Glomerular visceral epithelial cell (primary cell): ENCODE results near the gene PCAT7.
"Not testable (repeated sequence)": the region's sequence is repeated elsewhere in the genome, so short reads cannot be mapped to it uniquely, and the experiment has no call there.

Experiments
- DNase-seq: peaks from one replicate; pipeline ENCODE4 v3.0.0-alpha.2; 2016; ENCODE audit errors: extremely low spot score

Gene PCAT7

DNA sequence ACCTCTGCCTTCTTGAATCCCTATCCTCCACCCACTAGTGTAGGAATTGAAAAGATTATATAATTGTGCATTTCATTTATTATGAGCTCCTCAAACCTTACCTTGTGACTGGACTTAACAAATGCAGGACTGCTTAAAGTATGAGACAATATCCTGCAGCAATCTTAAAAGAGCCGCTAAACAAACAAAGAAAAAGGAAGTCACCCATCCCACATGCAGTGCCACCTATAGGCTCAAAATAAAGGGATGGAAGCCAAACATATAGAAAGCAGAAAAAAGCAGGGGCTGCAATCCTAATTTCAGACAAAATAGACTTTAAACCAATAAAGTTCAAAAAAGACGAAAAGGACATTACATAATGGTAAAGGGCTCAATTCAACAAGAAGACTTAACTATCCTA, 8.7 kb downstream of the PCAT7 start:
- DNase-seq: no peak

DNA sequence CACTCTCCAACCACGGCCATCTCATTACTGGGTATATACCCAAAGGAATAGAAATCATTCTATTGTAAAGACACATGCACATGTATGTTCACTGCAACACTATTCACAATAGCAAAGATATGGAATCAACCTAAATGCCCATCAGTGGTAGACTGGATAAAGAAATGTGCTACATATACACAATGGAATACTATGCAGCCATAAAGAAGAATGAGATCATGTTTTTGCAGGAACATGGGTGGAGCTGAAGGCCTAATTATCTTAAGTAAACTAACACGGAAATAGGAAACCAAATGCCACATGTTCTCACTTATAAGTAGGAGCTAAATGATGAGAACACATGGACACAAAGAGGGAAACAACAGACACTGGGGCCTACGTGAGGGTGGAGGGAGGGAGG, 9.4 kb downstream of the PCAT7 start:
- DNase-seq: not testable (repeated sequence)

DNA sequence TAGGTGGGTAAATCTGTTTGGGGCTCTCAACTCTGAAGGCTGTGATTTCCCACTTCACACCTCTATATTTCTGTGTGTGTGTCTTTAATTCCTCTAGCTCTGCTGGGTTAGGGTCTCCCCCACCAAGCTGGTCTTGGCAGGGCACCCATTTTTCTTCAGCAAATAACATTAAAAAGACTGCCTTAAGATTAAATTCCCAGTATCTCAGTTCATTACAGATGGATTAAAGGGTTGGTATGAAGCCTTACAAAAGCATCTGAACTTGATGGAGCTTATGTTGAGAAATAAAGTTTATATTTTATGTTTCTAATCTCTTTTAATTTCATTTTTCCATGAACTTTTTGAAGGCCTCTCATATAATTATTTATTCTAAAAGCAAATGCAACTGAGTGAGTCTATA, 11.7 kb downstream of the PCAT7 start:
- DNase-seq: no peak

DNA sequence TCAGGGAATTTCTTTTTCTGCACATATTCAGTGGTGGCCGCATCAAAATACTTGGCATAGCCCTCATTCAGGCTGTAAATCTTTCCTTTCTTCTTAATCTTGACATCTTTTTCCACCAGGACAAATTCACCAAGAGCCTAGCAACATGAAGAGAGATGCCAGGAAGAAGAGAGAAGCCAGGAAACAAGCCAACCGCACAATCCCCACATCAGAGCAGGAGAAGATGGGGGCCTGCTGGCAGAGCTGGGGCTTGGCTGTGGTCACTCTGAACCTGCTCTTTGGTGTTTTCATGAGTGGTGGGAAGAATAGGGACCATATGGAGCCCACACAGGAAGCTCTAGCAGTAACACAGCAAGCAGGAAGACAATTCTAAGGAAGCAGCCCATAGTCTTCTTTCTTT, 12.4 kb downstream of the PCAT7 start:
- no peak for DNase-seq

DNA sequence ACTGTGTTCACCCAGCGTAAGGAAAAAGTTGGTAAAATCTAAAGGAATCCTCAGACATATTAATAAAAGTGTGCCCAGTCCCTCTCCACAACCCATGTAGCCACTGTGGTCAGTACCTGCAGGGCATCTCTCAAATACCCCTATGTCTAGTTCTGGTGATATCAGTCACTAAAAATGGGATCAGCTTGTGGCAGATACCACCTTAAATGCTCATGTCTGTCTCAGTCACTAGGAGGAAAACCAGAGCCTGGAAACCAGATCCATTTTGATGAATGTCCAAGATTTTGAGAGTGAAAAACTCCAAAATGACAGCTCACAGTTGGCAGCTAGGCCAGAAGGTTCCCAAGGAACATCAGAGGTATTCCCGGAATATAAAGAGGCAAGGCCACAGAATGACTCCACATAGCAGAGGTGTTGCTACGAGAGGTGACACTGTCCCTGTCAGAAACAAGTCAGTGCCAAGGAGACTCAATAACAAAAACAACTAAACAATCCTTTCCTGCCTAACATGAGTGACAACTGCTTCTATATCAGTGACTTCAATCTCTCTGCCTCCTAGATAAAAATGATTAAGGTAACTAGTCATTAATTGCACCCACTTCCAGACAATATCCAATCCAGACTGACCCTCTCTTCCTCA, 13.5 kb downstream of the PCAT7 start:
- no peak for DNase-seq

DNA sequence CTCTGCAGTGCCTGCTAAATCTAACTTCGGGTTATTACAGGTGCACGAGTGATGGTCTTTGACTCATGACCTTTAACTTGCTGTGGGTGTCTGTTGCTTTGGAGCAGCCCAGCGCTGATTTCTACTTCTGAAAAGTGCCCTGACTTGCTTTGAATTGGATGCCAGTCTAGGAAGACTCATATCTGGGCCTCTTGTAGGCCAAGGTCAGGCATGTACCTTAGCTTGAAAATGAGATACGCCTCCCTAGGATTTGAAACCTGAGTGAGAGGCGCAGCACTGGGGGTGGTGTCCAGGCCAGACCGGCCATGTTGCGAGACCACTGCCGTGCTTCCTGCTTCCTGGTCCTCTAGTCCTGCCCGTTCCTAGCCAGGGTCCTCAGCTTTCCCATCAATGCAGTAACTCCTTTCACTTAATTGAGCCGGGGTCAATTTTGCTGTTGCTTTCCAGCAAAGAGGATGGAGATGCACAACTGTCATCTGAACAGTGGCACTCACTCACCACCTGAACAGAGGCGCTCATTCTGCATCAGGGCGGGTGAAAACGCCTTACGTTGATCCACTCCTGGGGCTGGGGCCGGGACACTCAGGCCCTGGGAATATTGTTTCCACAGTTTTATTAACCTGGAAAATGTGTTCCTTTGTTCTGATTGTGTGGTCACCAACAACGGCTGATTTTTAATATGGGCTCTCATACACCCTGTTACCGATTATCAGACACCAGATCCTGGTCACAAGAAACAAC, 14.3 kb downstream of the PCAT7 start:
- no peak for DNase-seq

DNA sequence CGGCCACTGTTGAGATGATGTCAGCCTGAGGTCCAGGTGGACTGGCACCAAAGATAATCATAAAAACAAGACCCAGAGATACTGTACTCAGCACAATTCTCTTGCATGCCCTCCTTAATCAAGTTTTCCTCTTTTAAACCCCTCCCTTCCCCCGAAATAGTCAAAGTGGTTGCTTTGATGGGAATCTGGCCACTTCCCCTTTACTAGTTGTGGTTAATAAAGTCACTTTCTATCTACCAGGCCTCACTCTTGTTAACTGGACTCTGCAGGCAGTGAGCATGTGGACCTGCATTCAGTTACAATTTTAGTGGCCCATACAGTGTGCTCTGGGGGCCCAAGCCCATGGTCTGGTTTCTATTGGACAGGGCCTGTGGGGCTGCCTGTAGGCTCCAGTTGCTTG, 21.2 kb downstream of the PCAT7 start:
- no peak for DNase-seq

DNA sequence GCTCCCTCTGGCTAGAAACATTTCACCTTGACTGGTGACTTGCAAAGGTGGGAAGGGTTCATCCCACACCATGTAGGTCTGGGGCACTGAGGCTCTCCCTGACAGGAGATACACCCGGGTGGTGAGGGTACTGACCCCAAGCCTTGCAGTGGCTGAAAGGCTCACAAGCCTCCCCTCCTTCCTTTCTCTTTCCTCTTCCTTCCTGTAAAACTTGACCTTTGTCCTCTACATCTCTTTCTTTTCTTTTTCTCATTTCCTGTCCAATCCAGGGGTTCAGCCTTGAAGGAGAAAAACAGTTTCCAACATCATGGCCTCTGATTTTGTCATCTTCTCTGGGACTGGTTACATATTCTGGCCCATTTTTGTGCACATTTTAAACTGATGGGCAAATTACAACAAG, 22.2 kb downstream of the PCAT7 start:
- DNase-seq: no peak

DNA sequence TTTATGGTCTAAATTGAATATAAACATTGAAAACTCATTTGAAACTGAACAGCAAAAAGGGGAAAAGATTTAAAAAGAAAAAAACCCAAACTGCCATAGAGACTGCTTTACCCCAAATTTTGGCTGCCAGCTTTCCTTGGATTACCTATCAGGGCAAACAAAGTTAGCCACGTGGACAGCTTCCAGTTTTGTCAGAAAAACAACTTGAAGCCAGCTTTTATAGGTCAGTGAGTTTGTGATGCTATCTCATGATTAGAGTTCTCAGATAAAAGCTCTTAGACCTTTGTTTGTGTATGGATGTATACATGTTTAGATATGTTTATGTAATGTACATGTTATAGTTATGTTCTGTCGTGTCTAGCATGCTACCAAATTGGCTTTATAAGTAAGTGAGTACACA, 22.7 kb downstream of the PCAT7 start:
- no peak for DNase-seq

DNA sequence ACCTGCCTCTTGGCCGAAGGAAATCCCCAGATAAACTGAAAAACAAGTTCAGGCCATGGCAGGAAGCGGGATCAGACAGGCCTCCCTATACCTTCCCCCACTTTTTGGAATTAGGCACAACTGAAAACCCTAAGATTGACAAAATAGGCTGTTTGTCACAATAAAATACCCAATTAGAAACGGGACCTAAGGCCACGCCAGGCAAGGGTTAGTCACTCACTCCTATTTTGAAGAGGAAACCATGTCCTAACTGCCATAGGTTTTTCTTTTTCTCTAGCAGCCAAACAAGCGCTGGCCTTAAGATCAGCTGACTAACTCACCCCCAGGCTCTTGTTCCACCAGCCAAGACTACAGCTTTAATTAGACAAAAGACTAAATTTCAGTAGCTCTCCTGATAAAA, 26.8 kb downstream of the PCAT7 start:
- no peak for DNase-seq

DNA sequence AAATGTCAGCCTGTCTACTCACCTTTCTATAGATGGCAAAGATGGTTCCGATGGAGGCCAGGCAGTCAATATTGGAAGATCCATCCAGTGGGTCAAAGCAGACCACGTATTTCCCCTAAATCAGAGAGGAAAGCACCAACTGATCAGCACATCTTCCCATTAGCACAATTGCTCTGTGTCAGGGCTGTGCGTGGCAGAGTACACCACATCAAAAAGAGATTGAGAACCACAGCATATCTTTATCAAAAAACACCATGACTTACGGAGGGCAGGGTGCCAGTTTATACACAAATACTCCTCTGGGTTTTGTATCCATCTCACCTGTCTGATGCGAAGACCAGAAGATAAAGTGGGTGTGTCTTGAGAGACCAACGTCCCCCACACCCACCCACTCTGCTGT, 29.7 kb downstream of the PCAT7 start:
- no peak for DNase-seq

DNA sequence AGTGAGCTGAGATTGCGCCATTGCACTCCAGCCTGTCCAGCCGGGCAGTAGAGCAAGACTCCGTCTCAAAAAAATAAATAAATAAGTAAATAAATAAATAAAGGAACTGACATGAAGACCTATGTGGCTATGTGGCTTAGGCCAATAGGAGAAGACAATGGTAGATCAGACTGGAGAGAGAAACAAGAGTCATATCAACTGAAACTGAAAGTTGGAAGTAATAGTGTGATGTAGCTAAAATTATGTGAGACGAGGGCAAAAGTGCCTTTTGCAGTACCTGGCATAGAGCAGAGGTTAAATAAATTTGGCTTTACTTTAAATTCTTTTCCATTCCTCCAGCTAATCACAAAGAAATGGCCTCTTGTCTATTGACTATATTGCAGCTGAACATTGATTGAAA, 31.4 kb downstream of the PCAT7 start:
- DNase-seq: peak; percentile 4

DNA sequence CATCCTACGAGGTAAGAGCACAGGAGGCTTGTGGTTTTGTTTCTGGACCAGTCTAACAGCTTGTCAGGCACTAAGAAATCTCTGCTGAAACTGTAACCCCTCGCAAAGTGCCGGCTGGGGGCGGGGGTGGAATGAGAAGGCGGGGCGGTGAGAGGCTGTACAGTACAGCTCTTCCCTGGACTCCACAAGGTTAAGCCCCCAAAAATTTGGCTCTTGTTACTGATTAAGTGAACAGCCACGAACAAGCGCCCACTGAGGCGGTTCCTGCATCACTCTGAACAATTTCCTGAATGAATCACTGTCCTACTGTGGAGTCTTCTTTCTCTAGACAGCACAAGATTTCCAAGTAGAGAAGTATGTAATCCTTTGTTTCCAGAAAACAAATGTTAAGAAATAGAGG, 31.9 kb downstream of the PCAT7 start:
- DNase-seq: peak; percentile 39

DNA sequence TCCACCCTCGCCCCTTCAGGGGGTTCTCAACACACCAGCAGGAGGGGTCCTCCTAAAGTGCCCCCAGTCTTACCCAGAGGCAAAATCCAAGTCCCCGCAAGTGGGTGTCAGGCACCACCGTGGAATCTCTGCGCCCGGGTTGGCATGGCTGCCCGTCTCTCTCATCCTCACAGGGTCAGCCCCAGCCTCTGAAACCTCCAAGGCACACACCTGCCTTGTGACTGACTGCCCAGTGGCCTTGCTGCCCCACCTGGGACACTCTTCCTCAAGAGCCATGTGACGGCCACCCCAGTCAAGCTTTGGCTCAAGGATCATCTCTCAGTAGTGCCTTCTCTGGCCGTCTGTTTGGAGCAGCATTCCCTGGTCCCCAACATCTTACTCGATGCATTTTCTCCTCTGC, 33.8 kb downstream of the PCAT7 start:
- DNase-seq: no peak

DNA sequence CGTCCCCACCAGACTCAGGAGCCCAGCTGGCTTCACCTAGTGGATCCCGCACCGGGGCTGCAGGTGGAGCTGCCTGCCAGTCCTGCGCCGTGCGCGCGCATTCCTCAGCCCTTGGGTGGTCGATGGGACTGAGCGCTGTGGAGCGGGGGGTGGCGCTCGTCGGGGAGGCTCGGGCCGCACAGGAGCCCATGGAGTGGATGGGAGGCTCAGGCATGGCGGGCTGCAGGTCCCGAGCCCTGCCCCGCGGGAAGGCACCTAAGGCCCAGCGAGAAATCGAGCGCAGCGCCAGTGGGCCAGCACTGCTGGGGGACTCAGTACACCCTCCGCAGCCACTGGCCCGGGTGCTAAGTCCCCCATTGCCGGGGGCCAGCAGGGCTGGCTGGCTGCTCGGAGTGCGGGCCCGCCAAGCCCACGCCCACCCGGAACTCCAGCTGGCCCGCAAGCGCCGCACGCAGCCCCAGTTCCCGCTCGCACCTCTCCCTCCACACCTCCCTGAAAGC, 36.2 kb downstream of the PCAT7 start:
- DNase-seq: not testable (repeated sequence)

DNA sequence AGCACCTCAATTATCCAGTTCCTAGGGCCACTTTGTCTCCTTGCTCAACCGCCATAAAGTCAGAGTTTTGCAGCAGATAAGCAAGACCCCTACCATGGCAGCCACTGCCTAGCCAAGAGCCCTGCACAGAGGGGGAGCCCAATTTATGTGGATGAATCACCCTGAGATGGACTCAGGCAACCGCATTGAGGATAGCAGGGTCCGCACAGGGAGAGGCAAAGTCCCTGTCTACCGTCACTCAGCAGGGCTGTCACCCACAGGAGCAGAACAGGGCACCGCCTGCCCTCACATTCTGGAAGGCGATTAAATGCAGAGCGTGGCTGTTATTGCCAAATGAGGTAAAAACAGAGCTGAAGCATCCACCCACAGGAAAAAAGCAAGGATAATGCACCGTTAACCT, 37.0 kb downstream of the PCAT7 start:
- no peak for DNase-seq

DNA sequence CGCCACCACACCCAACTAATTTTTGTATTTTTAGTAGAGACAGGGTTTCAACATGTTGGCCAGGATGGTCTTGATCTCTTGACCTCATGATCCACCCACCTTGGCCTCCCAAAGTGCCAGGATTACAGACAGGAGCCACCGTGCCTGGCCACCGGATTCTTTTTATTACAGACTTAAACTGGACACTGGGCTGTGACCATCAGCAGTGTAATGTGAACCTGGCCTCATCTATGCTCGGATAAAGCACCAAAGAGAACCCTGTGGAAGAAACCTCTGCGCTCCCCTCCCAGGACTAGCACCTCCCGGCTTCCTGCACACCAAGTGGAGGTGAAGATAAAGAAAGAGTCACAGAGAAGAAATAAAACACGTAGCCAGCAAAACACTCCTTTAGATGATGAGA, 37.8 kb downstream of the PCAT7 start:
- DNase-seq: not testable (repeated sequence)

DNA sequence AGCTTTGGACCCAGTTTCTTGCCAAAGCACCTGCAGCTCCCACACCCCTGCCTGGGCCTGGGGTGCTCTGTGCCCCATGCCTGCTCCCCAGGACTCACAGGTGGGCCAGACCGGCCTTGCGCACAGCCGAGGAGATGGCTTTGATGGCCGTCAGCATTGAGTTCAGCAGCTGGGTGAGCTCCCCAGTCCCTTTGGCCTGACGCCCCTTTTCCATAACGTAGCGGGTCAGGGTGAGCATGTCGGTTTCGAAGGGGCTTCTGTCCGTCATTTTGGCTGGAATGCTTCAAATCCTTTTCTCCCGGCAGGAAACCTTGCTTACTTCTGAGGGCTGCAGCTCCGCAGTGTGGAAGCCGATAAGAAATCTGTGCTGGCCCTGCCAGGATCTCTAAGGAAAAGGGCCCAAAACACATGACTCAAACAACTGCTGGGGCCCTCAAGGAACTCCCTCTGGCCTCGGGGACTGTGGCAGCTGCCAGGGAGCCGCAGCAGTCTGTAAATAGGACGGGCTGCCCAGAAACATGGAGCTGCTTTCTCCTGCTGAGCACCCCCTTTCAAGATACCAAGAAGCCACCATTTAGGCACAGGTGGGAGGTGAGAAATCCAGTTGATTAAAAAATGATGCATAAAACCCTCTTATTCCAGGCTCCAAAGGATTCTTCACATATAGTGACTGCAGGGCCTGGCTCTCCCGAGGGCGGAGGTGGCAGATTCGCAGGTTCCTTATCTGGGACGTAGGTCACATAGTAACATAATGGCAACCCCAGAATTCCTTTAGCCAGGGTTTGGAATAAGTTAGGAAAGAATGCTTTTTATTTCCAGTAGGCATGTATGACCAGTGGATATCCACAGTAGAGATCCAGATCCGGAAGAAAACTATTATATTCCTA, 38.8 kb downstream of the PCAT7 start, which contains the start of gene FBP2:
FBP2 (minus strand) TSS at position 366 of the 887 bp plus-strand sequence; CDS start at position 268, 98 bp downstream.
- no peak for DNase-seq

DNA sequence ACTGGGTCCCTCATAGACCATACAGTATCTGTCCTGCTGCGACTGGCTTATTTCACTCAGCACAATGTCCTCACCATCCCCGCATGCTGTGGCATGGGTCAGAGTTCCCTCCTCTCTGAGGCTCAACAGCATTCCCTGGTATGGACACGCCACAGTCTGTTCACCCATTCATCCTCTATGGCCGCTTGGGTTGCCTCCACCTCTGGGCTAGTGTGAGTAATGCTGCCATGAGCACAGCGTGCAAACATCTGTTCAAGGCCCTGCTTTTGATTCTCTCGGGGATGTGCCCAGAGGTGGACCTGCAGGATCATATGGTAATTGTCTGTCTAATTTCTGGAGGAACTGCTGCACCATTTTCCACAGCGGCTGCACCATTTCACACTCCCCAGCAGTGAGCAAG, 44.2 kb downstream of the PCAT7 start:
- no peak for DNase-seq

DNA sequence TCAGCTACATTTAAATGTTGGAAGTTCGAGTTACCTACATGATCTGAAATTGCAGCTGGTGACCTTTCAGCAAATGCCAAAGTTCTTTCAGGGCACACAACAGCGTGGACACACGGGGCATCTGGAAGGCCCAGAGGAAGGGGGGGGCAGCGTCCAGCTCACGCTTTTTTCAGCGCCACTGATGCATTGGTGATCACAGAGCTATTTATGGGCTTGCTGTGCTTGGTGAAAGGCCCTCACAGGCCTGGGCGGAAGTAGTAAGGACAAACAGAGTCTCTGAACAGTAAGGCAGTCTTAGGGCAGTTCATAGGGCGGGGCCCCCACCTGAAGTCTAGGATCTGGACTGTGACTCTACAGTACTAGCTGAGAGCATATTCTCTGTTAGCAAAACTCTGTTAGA, 45.4 kb downstream of the PCAT7 start:
- DNase-seq: no peak

DNA sequence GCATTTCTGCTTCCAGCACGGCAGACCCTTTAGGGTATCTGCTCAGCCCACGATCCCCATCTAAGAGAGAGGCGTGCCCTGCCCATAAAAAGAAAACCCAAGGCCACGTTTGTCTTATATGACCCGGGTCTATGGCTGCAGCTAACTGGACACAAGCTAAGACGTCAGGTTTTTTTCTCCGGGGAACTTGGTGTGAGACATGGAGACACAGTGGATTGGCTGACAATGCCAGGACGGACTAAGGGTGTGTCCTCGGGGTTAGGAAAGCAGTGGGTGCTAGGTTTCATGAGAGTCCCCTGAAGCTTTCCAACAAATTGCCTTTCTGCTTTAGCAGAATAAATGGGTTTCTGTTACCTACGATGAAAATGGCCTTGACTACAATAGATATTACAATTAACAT, 45.8 kb downstream of the PCAT7 start:
- DNase-seq: no peak

DNA sequence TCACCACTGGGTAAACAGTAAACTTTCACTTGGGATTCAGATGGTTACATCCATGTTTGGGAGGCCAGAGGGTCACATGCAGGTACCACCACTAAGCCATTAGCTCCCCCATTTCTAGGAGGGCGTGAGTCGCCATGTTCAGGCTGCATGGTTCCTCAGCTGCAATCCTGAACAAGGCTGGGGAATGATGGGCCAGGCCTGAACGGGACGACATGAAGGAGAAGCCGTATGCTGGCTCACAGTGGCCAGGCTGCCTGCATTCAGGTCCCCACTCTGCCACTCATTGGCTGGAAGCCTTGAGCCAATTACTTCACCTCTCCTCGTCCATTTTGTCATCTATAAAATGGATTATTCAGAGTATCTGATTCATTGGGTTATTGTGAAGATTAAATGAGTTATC, 47.8 kb downstream of the PCAT7 start:
- DNase-seq: no peak
